DMS53 treated with DMSO at 0.1 percent for 48 hours (cell line): Measurements from ENCODE around the gene BPGM.
A peak's percentile ranks its signal among the peaks of the same experiment; 100 is the strongest.
"Not testable (repeated sequence)": the region's sequence is repeated elsewhere in the genome, so short reads cannot be mapped to it uniquely, and the experiment has no call there.

Source experiments
- DNase-seq: peaks from one replicate; lab custom pipeline; 2025; ENCODE audit not compliant: unreplicated experiment; lab: John Stamatoyannopoulos, UW

BPGM gene

GRCh38 chr7:134630893-134631292, 15.8 kb upstream of the BPGM start:
- DNase-seq, result no peak

GRCh38 chr7:134632052-134632451, 14.6 kb upstream of the BPGM start:
- DNase-seq, result no peak

- peak; percentile 70 for DNase-seq
Measured at GRCh38 chr7:134632937-134633540, 13.6 kb upstream of the BPGM start.

GRCh38 chr7:134636008-134636449, 10.6 kb upstream of the BPGM start:
- no peak for DNase-seq

- DNase-seq, result no peak
Measured at GRCh38 chr7:134637441-134637840, 9.2 kb upstream of the BPGM start.

GRCh38 chr7:134637934-134638719, 8.5 kb upstream of the BPGM start:
- no peak for DNase-seq

GRCh38 chr7:134639061-134639460, 7.6 kb upstream of the BPGM start:
- DNase-seq, result no peak

- DNase-seq, result no peak
Measured at GRCh38 chr7:134639683-134640279, 6.9 kb upstream of the BPGM start.

GRCh38 chr7:134640842-134641715, 5.6 kb upstream of the BPGM start:
- no peak for DNase-seq

GRCh38 chr7:134641981-134642380, 4.7 kb upstream of the BPGM start:
- not testable (repeated sequence) for DNase-seq

GRCh38 chr7:134643131-134643530, 3.5 kb upstream of the BPGM start:
- DNase-seq, result no peak

- no peak for DNase-seq
Measured at GRCh38 chr7:134645478-134645877, 1.2 kb upstream of the BPGM start.

GRCh38 chr7:134645935-134646334, 718 bp upstream of the BPGM start:
- DNase-seq, result no peak

GRCh38 chr7:134648456-134648855, 1.8 kb downstream of the BPGM start:
- no peak for DNase-seq

GRCh38 chr7:134649226-134649775, 2.6 kb downstream of the BPGM start:
- no peak for DNase-seq

- no peak for DNase-seq
Measured at GRCh38 chr7:134651991-134652390, 5.3 kb downstream of the BPGM start.

- no peak for DNase-seq
Measured at GRCh38 chr7:134654104-134654775, 7.6 kb downstream of the BPGM start.

- DNase-seq, result no peak
Measured at GRCh38 chr7:134657526-134657925, 10.9 kb downstream of the BPGM start.

- no peak for DNase-seq
Measured at GRCh38 chr7:134660242-134660785, 13.7 kb downstream of the BPGM start.

- no peak for DNase-seq
Measured at GRCh38 chr7:134660961-134661376, 14.3 kb downstream of the BPGM start.
